Stimulated activated CD8-positive, alpha-beta memory T cell treated with anti-CD3 and anti-CD28 coated beads, Interleukin-7, amount 100 ng/mL, for 1 hour (primary cell): Measurements from ENCODE around the gene FNIP2.
"Not testable (repeated sequence)": the region's sequence is repeated elsewhere in the genome, so short reads cannot be mapped to it uniquely, and the experiment has no call there.

Source experiments
- DNase-seq, 2 donors: peaks; one replicate each; pipeline ENCODE4 v3.0.0-alpha.2; 2020; ENCODE audit warnings: low read depth in 2 of 2

FNIP2 gene

DNA sequence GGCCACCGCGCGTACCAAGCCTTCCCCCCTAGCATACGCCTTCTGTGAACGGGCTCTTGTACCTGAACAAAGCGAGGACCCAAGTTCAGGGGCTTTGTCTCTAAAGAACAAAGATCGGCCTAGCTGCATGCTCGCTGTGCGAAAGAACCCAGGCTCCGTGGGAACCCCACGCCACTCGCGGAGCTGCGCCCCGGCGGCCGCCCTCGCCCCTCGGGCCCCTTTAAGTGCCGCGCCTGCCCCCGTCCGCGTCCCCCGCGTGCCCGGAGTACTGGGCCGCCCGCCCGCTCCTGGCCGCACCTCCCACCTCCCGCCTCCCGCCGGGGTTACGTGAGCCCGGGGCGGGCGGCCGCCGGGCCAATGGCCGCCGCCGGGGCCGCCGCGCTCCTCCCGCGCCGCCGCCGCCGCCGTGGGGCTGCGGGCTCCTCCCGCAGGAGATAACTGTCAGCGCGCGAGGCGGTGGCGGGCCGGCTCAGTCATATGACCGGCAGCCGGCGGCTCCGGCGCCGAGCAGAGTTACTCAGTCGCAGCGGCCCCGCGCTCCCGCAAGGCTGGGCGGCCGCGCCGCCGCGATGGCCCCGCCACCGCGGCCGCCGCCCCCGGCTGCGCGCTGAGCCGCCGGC lies at the start of gene FNIP2:
FNIP2 (plus strand) TSS at position 472 of the 620 bp plus-strand sequence. CDS start 187 bp downstream, outside the sequence.
- peak; percentile 44 to 47 for DNase-seq

DNA sequence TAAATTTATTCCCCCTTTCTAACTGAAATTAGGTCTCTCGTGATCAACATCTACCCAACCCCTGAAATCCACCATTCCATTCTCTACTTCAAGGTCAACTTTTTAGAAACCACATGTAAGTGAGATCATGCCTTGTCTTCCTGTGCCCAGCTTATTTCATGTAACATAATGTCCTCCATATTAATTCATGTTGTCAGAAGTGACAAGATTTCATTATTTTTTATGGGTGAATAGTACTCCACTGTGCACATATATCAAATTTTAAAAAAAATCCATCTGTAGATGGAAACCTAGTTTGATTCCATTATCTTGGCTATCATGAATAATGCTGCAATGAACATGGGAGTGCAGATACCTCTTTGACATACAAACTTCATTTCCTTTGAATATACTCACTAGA lies 47.1 kb upstream of the FNIP2 start:
- no peak for DNase-seq

DNA sequence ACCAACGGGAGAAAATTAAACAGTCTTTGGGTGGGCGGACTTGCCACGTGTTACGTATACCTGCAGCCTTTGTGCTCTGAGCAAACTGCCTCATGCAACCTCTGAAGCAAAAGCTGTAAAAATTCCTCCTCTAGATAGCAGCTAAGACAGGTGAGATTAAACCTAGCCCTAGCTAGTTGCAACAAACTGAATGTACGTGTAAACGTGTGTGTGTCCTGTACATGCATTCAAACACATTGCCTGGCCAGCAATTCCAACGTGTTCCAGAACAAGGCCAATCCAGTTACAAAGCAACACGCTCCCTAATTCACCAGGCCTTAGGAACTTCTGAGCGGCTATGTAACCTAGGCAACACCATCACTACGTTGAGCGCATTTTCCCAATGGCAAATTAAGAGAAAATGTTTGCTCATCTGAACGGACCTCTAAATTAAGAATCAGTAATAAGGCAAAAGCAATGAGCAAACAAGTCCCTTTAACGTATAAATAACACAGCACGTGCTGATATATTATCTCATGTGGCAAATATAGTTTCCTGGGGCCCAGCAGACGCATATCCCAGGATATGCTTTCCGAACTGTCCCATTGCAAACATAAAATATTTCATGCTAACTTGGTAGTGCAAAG lies 46.4 kb upstream of the FNIP2 start:
- no peak for DNase-seq

DNA sequence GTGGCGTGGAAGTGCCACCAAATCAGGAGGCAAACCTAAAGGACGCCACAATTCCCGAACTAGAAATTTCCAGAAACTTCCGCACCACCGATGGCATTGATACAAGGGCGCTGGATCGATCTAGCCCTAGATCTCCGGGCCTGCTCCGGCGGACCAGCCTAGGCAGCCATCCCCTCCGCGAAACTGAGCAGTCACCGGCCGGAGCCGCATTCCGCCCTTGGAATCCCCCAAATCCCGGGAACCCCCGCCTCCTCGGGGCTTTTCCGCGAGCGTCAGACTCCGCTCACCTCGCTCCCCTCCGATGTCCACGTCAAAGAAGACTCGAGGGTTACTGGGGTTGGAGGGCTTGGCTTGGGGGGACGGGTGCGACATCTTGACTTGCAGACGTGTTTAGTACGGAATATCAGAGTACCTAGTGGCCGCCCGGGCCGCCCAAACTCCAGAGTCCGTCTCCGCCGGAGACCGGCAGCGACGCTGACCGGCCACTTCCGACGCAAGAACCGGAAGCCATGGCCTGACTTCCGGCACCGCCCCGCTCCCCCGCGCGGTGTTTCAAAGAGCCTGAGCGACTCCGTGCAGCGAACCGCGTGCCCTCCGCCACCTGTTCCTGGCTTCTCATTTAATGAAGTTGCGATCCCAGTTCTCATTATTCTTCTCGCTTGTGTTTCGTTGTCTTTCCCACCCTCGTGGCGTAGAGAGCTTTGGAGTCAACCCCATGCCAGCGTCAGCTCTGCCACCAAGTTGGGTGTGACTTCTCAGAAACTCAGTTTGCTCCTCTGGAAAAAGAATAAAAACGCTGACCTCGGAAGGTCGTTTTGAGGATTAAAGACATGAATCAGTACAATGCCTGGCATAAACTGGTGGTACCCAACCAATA lies 45.7 kb upstream of the FNIP2 start, which contains the start of gene PPID:
PPID (minus strand) TSS at position 480 of the 877 bp plus-strand sequence; CDS start at position 372, 108 bp downstream.
- peak; percentile 63 to 64 for DNase-seq

DNA sequence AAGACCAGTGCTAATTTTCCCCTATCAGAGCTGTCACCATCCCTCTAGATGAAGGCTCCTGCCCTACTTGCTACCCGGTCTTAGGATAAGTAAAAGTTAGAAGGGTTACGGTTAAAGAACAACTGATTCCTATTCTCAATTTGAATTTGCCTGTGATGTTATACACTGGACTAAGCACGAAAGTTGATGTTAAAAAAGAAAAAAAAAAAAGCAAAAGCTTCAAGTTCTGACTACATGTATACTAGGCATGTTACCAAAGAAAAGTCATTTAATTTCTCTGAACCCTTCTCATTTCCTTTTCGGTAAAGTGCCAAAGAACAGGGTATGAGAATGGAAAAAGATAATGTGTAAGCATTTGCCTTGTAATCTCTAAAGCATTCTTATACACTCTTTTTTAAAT lies 44.2 kb upstream of the FNIP2 start:
- DNase-seq, result no peak

DNA sequence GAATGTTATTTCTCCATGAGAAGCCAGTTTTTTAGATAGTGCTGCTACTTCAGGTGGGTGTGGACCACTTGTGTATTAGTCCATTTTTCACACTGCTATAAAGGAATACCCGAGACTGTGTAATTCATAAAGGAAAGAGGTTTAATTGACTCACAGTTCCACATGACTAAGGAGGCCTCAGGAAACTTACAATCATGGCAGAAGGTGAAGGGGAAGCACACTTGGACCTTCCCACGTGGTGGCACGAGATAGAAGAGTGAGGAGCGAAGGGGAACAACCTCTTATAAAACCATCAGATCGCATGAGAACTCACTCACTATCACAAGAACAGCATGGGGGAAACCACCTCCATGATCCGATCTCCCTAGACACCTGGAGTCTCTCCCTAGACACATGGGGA lies 42.2 kb upstream of the FNIP2 start:
- DNase-seq, result no peak

DNA sequence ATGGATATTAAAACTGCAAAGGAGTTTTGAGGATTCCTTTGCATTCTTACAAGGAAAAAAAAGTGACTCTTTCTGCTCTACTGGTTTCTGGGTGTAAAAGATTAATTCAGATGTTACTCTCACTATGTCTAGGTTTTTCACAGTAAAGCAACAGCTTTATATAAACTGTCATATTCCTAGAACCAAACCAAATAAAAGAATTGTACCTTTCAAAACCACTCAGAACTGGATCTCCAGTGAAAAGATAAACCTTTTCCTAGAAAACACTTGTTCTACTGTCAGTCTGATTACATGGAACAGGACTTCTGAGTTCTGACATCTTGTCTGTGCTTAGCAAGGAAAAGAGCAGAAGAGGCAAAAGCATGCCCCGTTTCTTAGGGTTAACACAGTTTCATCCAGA lies 40.6 kb upstream of the FNIP2 start:
- no peak for DNase-seq

DNA sequence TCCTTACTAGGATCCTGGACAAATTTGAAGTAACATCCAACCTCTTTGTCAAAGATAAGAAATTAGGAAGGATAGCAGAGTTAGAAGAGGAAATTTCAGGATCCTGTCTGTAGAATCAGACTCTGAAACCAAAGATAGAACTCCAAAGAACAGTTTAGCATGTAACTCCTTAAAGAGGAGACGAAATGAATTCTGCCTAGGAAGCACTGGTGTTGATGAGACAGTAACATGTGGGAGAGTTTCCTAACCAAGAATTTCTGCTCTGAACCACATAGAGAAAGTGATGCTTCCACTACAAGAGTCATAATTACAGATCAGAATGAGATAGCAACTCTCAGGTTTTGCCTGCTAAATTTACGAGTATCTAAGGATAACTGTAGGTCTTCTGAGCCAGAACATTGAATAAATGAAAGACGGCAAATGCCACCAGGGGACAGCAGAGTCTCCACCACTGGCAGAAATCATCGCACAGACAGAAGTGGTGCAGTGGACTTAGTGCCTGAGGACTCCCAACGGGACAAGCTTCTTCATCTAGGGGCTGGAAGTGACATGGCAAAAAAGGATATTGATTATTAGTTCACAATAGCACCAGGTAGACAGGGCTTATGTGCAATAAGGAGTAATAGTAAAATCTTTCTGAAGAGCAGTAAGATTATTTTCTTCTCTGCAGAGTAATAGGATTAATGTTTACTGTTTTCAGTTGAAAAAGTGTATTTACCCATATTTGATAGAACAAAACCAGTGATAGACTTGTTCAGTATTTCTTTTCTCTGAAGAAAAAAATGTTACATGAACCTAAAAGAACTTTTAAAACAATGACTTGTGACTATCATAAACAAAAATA lies 38.9 kb upstream of the FNIP2 start:
- DNase-seq, result peak; percentile 11 to 26

DNA sequence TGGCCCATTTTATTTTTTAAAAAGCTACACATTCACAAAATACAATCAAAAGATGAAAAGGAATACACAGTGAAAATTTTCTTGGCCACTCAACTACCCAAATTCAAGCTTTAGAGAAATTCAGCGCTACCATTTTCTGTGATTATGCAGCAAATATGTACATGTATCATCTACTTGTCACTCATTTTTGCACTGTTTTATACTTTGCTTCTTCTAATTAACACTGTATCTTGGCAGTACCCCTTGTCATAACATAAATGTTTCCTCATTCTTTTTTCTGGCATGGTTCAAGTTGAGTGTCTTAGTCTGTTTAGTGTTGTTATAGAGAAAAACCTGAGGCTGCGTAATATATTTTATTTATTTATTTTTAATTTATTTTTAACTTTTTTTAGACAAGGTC lies 30.0 kb upstream of the FNIP2 start:
- no peak for DNase-seq

DNA sequence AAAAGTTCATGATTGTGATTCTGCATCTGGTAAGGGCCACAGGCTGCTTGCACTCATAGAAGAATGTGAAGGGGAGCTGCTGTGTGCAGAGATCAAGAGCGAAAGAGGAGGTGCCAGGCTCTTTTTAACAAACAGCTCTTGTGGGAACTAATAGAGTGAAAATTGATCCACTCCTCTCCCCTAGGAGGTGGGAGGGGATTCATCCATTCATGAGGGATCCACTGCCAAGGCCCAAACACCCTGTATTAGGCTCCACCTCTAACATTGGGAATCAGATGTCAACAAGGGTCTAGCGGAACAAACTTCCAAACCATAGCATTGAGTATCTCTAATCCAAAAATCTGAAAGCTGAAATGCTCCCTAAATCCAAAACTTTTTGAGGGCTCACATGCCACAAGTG lies 29.2 kb upstream of the FNIP2 start:
- no peak for DNase-seq

DNA sequence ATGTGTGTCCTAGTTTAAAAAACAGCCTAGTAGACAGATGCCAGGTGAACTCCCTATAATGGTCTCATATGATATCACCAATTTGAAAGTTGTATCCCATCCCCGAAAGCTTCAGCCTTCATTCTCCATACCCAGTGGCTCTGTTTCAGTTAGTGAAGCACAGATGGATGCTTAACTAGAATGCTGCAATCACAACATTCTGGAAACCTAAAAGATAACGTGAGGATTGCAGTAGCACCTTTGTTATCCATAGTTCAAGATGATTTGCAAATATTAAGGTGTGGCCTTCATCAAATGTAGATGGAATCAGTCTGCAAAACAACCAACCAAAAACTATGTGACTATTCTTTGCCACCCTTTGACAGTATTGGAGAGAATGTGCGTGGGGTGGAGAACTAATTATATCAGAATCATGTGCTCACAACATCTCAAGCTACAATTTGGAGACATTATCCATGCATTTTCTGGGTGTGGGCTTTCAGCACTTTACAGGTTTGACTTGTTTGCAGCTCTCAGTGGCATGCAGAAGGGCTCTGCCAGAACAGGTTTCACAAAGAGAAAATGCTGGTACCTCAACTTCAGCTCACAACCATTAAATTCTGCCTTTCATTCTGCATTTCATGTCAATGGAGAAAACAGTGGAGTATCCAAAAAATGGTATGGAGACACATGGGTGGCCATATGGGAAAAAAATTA lies 27.4 kb upstream of the FNIP2 start:
- DNase-seq, result no peak

DNA sequence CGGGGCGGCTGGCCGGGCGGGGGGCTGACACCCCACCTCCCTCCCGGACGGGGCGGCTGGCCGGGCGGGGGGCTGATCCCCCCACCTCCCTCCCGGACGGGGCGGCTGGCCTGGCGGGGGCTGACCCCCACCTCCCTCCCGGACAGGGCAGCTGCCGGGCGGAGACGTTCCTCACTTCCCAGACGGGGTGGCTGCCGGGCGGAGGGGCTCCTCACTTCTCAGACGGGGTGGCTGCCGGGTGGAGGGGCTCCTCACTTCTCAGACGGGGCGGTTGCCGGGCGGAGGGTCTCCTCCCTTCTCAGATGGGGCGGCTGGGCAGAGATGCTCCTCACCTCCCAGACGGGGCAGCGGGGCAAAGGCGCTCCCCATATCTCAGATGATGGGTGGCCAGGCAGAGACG lies 22.3 kb upstream of the FNIP2 start:
- DNase-seq, result not testable (repeated sequence)

DNA sequence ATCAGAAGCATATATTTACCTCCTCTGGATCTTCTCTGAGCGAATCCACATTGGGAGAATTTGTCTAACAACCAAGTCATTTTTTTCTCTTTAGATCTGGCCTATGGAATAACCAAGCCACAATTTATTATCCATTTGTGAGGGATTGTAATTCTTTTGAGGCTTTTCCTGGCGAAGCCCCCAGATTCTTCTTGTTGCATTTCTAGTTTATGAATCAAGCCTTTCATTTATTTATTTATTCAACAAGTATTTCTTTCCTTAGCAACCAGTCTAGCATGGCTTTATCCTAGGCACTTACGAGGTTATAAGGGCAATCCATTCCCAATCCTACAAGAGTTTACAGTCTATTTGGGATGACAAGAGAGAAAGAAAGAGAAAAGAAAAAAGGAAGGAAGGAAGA lies 18.4 kb upstream of the FNIP2 start:
- no peak for DNase-seq

DNA sequence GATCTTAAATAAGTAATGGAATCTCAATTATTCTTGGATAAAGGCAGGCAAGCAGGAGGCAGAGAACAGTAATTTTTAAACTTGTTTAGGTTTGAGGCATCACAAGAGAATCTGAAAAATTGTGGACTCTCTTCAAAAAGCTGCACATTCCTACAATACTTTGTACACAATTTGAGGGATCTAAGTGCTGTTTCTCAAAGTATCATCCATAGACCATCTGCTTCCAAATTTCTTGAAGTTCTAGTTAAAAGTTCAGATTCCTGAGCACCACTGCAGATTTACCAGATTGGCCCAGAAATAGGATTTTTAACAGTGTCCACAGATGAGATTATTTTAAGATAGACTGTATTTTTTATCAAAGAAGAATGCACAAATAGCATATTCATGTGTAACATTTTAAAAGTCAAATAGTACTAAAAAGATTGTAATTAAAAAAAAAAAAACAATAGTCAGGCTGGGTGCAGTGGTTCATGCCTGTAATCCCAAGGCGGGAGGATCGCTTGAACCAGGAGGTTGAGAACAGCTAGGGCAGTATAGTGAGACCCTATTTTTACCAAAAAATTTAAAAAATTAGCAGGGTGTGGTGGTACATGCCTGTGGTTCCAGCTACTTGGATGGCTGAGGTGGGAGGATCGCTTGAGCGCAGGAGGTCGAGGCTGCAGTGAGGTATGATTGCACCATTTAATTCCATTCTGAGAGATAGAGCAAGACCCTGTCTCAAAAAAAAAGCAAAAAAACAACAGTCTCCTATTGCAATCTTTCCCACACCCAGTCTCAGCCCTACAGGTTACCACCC lies 14.2 kb upstream of the FNIP2 start:
- DNase-seq, result no peak

DNA sequence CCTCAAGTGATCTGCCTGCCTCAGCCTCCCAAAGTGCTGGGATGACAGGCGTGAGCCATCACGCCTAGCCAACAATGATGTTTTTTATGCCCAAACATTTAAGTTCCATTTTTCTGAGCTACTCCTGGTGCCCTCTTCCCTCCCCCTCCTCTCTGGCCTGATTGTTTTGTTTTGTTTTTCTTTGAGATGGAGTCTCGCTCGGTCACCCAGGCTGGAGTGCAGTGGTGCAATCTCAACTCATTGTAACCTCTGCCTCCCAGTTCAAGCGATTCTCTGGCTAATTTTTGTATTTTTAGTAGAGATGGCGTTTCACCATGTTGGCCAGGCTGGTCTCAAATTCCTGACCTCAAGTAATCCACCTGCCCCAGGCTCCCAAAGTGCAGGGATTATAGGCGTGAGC lies 13.0 kb upstream of the FNIP2 start:
- DNase-seq, result not testable (repeated sequence)

DNA sequence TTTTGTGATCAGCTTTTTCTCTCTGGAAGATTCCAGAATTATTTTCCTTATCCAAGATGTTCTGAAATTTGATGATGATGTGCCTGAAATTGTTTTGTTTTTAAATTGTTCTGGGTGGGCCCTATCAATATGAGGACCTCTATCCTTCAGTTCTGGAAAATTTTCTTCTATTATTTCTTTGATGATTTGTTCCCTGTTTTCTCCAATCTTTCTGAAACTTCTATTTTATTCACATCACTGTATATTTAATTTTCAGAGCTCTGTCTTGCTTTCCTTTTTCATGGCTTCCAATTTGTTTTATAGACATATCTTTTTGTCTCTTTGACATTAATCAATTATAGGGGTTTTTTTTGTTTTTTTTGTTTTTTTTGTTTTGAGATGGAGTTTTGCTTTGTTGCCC lies 12.2 kb upstream of the FNIP2 start:
- DNase-seq, result no peak

DNA sequence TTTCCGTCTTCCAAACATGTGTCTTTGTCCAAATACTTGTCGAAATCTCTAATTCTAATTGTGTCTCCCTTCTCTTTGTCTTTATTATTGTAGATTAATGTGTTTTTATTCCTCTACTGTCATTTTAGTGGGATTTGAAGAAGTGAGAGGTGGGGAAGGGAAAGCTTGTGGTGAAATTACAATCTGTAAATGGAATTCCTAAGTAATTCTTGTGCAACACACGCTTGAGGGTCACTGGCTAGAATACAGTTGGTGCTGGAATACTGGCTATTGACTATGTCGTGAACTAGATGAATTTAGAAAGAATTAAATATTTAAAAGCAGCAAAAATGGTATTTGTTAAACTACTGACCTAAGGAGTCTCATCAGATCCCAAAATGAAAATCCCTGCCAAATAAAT lies 10.7 kb upstream of the FNIP2 start:
- no peak for DNase-seq

DNA sequence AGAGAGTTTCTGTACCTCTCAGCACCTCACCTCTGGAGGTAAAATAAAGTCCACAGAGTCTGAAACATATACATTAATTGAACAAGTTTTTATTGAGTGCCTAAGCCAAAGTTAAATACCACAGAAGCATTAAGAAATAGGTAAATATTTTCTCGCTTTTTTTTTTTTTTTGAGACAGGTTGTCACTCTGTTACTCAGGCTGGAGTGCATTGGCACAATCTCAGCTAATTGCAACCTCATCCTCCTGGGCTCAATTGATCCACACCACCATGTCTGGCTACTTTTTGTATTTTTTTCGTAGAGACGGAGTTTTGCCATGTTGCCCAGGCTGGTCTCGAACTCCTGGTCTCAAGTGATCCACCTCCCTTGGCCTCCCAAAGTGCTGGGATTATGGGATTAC lies 10.1 kb upstream of the FNIP2 start:
- no peak for DNase-seq

DNA sequence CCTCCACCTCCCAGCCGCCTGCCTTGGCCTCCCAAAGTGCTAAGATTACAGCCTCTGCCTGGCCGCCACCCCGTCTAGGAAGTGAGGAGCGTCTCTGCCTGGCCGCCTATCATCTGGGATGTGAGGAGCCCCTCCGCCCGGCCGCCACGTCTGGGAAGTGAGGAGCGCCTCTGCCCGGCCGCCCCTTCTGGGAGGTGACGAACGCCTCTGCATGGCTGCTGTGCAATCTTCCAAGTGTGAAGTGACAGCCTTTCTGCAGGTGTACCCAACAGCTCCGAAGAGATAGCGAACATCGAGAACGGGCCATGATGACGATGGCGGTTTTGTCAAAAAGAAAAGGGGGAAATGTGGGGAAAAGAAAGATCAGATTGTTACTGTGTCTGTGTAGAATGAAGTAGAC lies 9.3 kb upstream of the FNIP2 start:
- not testable (repeated sequence) for DNase-seq

DNA sequence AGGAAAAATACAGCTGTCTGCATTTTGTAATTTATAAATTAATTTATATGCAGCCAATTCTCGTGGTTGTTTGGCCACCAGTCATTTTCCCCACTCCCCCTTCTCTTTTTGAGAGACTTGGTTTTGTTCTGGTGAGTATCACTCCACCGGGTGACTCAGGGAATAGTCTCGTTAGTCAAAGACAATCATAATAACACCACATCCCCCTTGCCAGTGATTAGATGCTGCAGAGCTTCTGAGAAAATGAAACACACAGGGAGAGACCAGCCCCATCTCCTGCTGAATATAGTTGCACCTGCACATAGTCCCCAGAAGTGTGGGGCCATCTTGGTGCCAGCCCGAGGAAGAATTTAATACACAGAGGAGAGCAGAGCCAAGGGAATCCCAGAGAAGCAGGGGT lies 8.0 kb upstream of the FNIP2 start:
- DNase-seq, result no peak
